WI38 (cell line): ENCODE data around the gene STK11.

Experiments
- H3K4me3 ChIP-seq: 2 replicates; pipeline ENCODE4 v1.5.1; 2011; ENCODE audit warnings: low read depth, mild to moderate bottlenecking, control low read depth, low read length
- CTCF ChIP-seq: IDR thresholded peaks from 2 replicates; pipeline ENCODE4 v1.5.1; 2012; ENCODE audit warnings: low read depth, mild to moderate bottlenecking, control low read depth, low read length

STK11 gene

DNA sequence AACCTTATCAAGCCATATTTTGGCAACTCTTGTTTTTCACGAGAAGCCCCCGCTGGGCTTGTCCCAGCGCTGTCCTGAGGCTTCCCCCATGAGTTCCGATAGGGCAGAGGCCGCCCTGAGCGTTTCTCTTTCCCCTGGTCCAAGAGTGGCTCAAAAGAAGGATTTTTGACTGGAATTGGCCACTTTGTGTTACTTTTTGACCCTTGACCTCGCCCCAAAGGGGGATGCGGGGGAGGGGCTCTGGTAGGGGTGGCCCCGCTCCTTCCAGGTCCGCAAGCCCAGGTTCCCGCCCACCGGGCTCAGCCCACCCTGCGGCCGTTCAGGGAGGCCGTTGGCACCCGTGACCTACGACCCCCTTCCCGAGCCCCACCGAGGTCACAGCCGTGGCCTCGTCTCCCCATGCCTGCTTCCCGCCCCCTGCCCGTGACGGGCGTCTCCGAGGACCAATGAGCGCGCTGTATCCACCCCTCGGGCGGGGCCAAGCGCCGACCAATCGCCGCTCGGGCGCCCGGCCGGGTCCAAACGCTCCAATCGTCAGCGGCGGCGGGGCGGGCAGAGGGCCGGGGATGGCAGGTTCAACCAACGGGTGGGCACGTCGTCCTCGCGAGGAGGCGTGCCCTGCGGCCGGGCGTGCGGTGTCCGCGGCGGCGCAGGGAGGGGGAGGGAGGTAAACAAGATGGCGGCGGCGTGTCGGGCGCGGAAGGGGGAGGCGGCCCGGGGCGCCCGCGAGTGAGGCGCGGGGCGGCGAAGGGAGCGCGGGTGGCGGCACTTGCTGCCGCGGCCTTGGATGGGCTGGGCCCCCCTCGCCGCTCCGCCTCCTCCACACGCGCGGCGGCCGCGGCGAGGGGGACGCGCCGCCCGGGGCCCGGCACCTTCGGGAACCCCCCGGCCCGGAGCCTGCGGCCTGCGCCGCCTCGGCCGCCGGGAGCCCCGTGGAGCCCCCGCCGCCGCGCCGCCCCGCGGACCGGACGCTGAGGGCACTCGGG lies at the start of gene STK11:
Gene STK11, plus strand, starts transcription at position 665 of the 986 bp plus-strand sequence. CDS start 1,136 bp downstream, outside the sequence.
- peak within 1 kb of the TSS; percentile 76 for H3K4me3 ChIP-seq
- TF ChIP-seq CTCF: no peak

GRCh38 chr19:1156305-1156801 lies 49.2 kb upstream of the STK11 start:
- no peak for TF ChIP-seq CTCF
- H3K4me3 ChIP-seq: no peak overlapping the region

DNA sequence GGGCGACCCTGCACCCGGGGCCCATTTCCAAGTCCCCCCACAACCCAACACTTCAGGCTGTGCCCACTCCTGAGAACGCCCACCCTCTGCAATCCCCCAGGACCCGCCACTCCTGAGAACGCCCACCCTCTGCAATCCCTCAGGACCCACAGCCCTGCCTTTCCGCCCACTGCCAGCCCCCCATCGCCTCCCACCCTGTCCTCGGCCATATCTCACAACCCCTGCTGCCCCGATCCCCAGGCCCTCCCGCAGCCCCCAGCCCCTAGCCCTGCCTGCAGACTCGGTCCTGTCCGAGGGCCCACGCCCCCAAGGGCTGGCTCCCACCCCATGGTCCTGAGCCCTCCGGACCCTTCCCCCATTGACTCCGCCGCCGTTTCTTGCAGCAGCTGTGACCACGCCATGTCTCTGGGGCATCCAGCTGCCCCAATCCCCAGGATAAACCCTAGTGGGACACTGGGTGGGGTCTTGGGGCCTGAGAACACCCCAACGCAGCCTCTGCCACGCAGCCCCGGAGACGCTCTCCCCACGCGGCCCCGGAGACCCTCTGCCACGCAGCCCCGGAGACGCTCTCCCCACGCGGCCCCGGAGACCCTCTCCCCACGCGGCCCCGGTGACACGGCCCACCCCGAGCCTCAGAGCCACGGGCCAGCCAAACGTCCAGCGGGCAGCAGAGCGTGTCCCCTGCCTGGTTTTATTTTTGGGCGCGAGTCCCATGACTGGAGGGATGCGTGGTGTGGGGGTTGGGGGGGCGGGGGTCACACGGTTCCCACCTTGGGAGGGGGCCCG lies 48.6 kb upstream of the STK11 start:
- no peak overlapping the region for H3K4me3 ChIP-seq
- TF ChIP-seq CTCF: no peak

GRCh38 chr19:1157931-1158884 lies 47.4 kb upstream of the STK11 start:
- H3K4me3 ChIP-seq: no peak overlapping the region
- no peak for TF ChIP-seq CTCF

DNA sequence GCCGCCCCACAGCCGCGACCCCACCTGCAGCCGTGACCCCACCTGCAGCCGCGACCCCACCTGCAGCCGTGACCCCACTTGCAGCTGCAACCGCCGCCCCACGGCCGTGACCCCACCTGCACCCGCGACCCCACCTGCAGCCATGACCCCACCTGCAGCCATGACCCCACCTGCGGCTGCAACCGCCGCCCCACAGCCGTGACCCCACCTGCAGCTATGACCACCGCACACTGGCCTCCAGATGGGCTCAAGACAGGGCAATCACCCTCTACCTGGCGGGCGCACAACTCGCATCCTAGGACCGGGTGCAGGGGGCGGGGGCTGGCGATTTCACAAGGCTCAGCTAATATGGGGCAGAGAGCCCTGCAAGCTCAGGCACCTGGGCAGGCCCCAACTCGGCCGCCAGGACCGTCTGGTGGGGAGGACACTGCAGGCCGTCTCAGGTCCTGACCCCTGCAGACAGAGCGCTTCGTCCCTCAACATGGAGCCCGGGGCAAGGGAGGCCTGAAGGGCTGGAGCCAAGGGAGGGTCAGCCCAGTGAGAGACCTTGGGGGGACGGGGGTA lies 46.6 kb upstream of the STK11 start:
- TF ChIP-seq CTCF: no peak
- H3K4me3 ChIP-seq: no peak overlapping the region

- no peak for TF ChIP-seq CTCF
- H3K4me3 ChIP-seq: no peak overlapping the region
Observed at GRCh38 chr19:1159864-1160595, 45.5 kb upstream of the STK11 start.
